Tibial artery (tissue), 4 donors: ENCODE measurements around the gene PTMS.
A peak's percentile ranks its signal among the peaks of the same experiment; 100 is the strongest.

Source experiments
- DNase-seq, 2 donors: peaks; one replicate each; pipeline ENCODE4 v3.0.0-alpha.2; 2019
- H3K27ac ChIP-seq, 2 donors: fragments of 200-600 bp; sonication (generic) in 1 of 2; 1 replicate in 1 of 2; 2 replicates in 1 of 2; pipeline ENCODE4 v1.5.1; 2018 to 2019; ENCODE audit warnings: mild to moderate bottlenecking in 1 of 2
- H3K27me3 ChIP-seq, 2 donors: fragments of 200-600 bp; sonication (generic) in 1 of 2; one replicate each; pipeline versions ENCODE4 v1.5.1 to v1.6.0; 2016 to 2019
- H3K36me3 ChIP-seq, 3 donors: fragments of 200-600 bp; sonication (generic) in 2 of 3; one replicate each; pipeline ENCODE4 v1.5.1; 2016 to 2019; ENCODE audit warnings: mild to moderate bottlenecking in 2 of 3
- H3K4me1 ChIP-seq, 4 donors: fragments of 200-600 bp; sonication (generic) in 2 of 4; 1 replicate in 3 of 4; 2 replicates in 1 of 4; pipeline ENCODE4 v1.5.1; 2016 to 2019
- H3K4me3 ChIP-seq, 2 donors: fragments of 200-600 bp; sonication (generic) in 1 of 2; 1 replicate in 1 of 2; 2 replicates in 1 of 2; pipeline ENCODE4 v1.5.1; 2018 to 2019; ENCODE audit warnings: mild to moderate bottlenecking in 2 of 2
- H3K9me3 ChIP-seq, 3 donors: fragments of 200-600 bp; sonication (generic) in 1 of 3; one replicate each; pipeline ENCODE4 v1.5.1; 2016 to 2019
- CTCF ChIP-seq, 2 experiments: fragments of 200-600 bp in 1 of 2; fragments of 450-650 bp in 1 of 2; IDR thresholded peaks; one replicate each; pipeline ENCODE4 v1.5.1; 2017 to 2019; ENCODE audit warnings: antibody characterized with exemption in 2 of 2, mild to moderate bottlenecking in 1 of 2, moderate library complexity in 1 of 2
- intact Hi-C: fragments of 100-400 bp; cut with DNase I; formaldehyde crosslinking; loops from one replicate; pipeline ENCODE4 v1.15.0; 2023; ENCODE audit warnings: low total_unique reads

The PTMS gene

GRCh38 chr12:6763380-6763779, 2.8 kb upstream of the PTMS start:
- intact Hi-C loops = no loop called here
- TF ChIP-seq CTCF (IDR thresholded peaks at IDR 0.05) = no peak
- peak overlapping the region; percentile 17 to 85 for H3K4me3 ChIP-seq

GRCh38 chr12:6764011-6764828, 1.9 kb upstream of the PTMS start:
- intact Hi-C loops = no loop called here
- Histone ChIP-seq H3K4me3 (peak overlapping the region; percentile 85 to 93), H3K36me3 (peaks cover 0 to 3% (median 1%) of the 10 kb centered on the region in 3 donors), H3K9me3 (no peaks in the 10 kb centered on the region), H3K4me1 (peaks cover 0 to 42% (median 30%) of the 10 kb centered on the region in 4 donors), H3K27me3 (no peaks in the 10 kb centered on the region), H3K27ac (peak overlapping the region; percentile 85 to 97)
- DNase-seq = peak; percentile 96 to 99
- TF ChIP-seq CTCF (IDR thresholded peaks at IDR 0.05) = no peak

More at GRCh38 chr12:6763380-6763779, 2.8 kb upstream of the PTMS start:
- Histone ChIP-seq H3K36me3 (no peaks in the 10 kb centered on the region), H3K9me3 (no peaks in the 10 kb centered on the region), H3K4me1 (peaks cover 0 to 33% (median 22%) of the 10 kb centered on the region in 4 donors), H3K27ac (peak overlapping the region; percentile 85 to 97), H3K27me3 (no peaks in the 10 kb centered on the region)
- DNase-seq = no peak

- Histone ChIP-seq H3K27ac (peak overlapping the region; percentile 85 to 97), H3K9me3 (no peaks in the 10 kb centered on the region), H3K4me3 (peak overlapping the region; percentile 85 to 93), H3K36me3 (peaks cover 8 to 12% (median 10%) of the 10 kb centered on the region in 3 donors), H3K27me3 (no peaks in the 10 kb centered on the region), H3K4me1 (peaks cover 0 to 50% (median 35%) of the 10 kb centered on the region in 4 donors)
- no peak for TF ChIP-seq CTCF (IDR thresholded peaks at IDR 0.05)
- intact Hi-C loops = no loop called here
- DNase-seq = no peak
Measured at GRCh38 chr12:6765048-6765633, 1.0 kb upstream of the PTMS start.

GRCh38 chr12:6766651-6767349, 637 bp downstream of the PTMS start:
- TF ChIP-seq CTCF (IDR thresholded peaks at IDR 0.05) = peak; percentile 68 to 70
- Histone ChIP-seq H3K36me3 (peaks cover 19 to 28% (median 25%) of the 10 kb centered on the region in 3 donors), H3K4me3 (peak overlapping the region; percentile 85 to 93), H3K4me1 (peaks cover 0 to 60% (median 41%) of the 10 kb centered on the region in 4 donors), H3K9me3 (no peaks in the 10 kb centered on the region), H3K27me3 (no peaks in the 10 kb centered on the region), H3K27ac (peak overlapping the region; percentile 85 to 97)
- DNase-seq = peak; percentile 77 to 93
- intact Hi-C loops = loop anchor here (2.0 kb wide), 1 partner anchor 14 kb away; the partner anchor contains the start of gene MLF2
